Retinal pigment epithelial cell (primary cell): ENCODE data around the gene APBA2.

Experiments used
- DNase-seq: peaks from one replicate; pipeline ENCODE4 v3.0.0-alpha.2; 2010; ENCODE audit warnings: low read depth
- H3K4me3 ChIP-seq: 2 replicates; pipeline ENCODE4 v1.5.1; 2011; ENCODE audit warnings: mild to moderate bottlenecking, low read length, control low read depth, moderate library complexity
- CTCF ChIP-seq: conservative IDR thresholded peaks from 2 replicates; pipeline ENCODE4 v1.5.1; 2011; ENCODE audit warnings: low read depth, low read length, control low read depth, inconsistent platforms

The APBA2 gene

GRCh38 chr15:28983432-28984311 lies 97.9 kb downstream of the APBA2 start:
- peak; percentile 5 for TF ChIP-seq CTCF
- H3K4me3 ChIP-seq: no peak overlapping the region
- no peak for DNase-seq

DNA sequence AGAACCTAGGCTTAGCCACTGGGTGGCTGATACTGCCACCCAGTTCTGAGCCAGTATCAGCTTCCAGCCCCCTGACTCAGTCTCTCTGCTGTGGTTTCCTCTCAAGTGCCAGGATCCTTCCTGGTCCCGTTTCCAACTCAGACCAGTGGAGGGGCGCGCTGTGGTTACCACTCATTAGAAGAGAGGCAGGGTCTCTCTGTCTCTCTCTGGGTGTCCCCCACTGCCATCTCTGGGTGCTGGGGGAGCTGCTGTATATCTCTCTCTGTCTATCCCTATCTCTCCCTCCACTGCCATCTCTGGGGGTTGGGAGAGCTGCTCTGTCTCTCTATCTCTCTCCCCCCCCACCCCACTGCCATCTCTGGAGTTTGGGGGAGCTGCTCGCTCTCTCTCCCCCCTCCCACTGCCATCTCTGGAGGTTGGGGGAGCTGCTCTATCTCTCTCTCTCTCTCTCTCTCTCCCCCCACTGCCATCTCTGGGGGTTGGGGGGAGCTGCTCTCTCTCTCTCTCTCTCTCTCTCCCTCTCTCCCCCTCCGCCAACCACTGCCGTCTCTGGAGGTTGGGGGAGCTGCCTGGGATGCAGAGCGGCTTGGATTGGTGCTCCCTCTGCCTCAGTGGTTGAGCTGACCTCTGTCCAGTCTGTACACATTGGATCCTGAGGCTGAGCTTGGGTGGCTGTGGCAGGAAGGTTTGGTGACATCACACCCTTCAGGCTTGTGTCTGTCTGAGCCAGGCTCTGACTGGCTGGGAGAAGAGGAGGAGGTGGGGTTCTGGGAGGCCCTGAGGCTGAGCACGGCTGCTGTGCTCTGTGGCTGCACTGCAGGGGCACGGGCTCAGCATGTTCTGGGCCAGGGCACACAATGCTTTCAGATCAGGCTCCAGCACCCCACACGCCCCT lies 98.9 kb downstream of the APBA2 start:
- peak; percentile 62 for DNase-seq
- no peak overlapping the region for H3K4me3 ChIP-seq
- TF ChIP-seq CTCF: no peak

DNA sequence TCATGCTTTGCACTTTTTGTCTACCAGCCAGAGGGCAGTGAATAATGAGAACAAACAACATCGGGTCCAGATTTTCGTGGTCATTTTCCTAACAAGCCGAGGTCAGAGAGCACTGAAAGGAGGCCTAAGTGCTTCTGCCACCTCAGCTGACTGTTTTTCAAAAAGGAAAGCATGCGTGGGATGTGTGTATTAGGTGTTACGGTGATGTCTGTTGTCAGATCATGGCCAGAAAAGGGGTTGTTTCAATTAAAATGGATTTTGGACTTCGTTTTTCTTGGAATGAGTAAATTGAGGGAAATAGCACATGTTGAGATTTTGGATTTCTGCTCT lies 99.5 kb downstream of the APBA2 start:
- no peak for DNase-seq
- H3K4me3 ChIP-seq: no peak overlapping the region
- no peak for TF ChIP-seq CTCF

- no peak overlapping the region for H3K4me3 ChIP-seq
- TF ChIP-seq CTCF: no peak
- no peak for DNase-seq
Measured at GRCh38 chr15:28985691-28986090, 99.9 kb downstream of the APBA2 start.

DNA sequence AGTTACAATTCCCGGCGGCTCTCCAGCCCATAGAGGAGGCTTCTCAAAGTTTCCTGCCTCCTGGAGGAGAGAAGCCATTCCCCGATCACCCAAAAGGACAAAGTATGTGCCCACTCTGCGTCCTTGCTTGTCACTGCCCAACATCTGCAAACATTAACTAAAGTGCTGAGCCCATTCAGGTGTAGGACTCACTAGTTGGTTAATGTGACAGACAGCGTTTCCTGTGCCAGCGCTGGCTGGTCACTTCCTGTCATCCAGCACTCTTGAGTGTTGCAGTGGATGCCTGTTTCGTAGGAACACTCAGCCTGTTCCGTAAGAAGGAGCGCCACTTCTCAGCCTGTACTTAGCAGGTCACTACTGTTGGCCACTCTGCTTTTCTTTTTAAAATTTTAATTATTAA lies 100.3 kb downstream of the APBA2 start:
- no peak for DNase-seq
- H3K4me3 ChIP-seq: no peak overlapping the region
- TF ChIP-seq CTCF: no peak

GRCh38 chr15:28986726-28987125 lies 101.0 kb downstream of the APBA2 start:
- no peak for TF ChIP-seq CTCF
- DNase-seq: no peak
- no peak overlapping the region for H3K4me3 ChIP-seq
